SH-SY5Y (cell line): ENCODE data around the gene DMWD.

Experiments
- GATA2 ChIP-seq: IDR thresholded peaks from 2 replicates; pipeline ENCODE4 v1.6.1; 2011; ENCODE audit warnings: mild to moderate bottlenecking, low read depth, low read length
- GATA3 ChIP-seq: IDR thresholded peaks from 2 replicates; pipeline ENCODE4 v1.6.1; 2011; ENCODE audit warnings: low read depth, mild to moderate bottlenecking, low read length, moderate library complexity

DMWD gene

GRCh38 chr19:45764475-45764874 is 28.2 kb downstream of the DMWD start:
- no peak for TF ChIP-seq GATA3
- TF ChIP-seq GATA2, result no peak

- TF ChIP-seq GATA3, result no peak
- no peak for TF ChIP-seq GATA2
Measured at GRCh38 chr19:45763691-45764294, 28.9 kb downstream of the DMWD start.

GRCh38 chr19:45762870-45763631 is 29.6 kb downstream of the DMWD start:
- TF ChIP-seq GATA2, result no peak
- TF ChIP-seq GATA3, result no peak

- TF ChIP-seq GATA2 (no peak), GATA3 (no peak)
Measured at GRCh38 chr19:45761714-45762113, 30.9 kb downstream of the DMWD start.

DNA sequence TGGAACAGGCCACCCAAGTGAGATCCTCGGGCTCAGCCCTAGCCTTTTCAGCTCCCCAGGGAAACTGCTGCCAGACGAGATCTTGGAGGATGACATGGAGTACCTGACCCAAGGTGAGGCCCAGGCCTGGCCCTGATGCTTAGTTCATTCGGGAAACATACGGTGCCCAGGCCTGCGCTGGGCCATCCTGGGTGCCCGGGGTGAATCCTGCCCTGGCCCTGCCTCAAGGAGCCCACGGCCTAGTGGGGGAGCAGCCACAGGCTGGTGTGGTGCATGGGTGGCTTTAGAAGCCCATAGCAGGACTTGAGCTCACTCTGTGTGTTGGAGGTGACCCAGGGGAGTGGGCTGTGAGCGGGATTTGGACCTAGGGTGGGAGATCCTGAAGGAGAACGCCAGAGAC is 33.7 kb downstream of the DMWD start:
- TF ChIP-seq GATA3 (no peak), GATA2 (no peak)

- TF ChIP-seq GATA2 (no peak), GATA3 (no peak)
Measured at GRCh38 chr19:45757695-45758094, 35.0 kb downstream of the DMWD start.

DNA sequence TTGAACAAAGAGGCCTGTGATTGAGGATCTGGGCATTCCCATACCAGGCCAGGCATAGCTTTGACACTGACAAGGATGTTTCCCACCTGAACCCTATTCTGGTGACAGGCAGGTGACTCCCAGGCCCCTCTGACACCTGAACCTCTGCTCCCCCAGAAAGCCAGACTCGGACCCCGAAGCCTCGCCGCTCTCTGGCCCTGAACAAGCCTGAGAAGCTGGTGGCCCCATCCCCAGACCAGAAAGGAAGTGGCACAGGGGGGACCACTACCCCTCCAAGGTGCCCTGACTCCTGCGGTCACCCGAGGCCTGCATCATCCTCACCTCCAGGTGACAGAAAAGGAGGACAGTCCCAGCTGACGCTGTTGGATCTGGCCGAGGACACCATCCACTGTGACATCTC is 38.3 kb downstream of the DMWD start:
- TF ChIP-seq GATA2 (no peak), GATA3 (no peak)

- no peak for TF ChIP-seq GATA3
- TF ChIP-seq GATA2, result no peak
Measured at GRCh38 chr19:45753548-45753947, 39.1 kb downstream of the DMWD start.

GRCh38 chr19:45752639-45753038 is 40.0 kb downstream of the DMWD start:
- no peak for TF ChIP-seq GATA2
- TF ChIP-seq GATA3, result no peak

DNA sequence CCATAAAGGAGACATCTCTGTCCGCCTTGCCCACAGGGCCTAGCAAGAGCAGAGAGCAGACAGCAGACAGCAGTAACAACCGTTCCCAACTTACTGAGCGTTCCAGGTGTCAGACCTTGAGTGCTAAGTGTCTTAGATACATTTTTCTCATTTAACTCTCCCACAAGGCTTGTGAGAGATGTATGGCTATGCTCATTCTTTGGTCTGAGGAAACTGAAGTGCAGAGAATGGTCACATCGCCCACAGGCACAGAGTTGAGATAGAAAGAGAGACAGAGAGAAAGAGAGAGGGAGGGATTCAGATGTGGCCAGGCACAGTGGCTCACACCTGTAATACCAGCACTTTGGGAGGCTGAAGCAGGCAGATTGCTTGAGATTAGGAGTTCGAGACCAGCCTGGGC is 45.1 kb downstream of the DMWD start:
- TF ChIP-seq GATA2 (no peak), GATA3 (no peak)

DNA sequence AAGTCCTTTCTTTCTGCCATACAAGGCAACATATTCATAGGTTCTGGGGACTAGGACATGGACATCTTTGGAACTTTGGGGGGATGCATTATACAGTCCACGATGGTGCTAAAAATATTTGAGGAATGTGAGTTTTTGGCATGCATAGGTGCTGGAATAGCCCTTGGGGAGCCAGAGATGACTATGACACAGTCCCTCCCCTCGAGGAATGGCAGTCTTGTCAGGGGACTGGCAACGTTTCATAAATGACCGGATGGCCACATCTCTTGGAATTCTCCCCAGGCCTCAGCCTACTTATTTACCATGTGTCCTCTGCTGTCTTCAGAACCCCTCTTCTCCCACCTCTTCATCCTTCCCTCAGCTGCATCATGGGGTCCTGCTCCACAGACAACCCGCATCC is 45.8 kb downstream of the DMWD start:
- no peak for TF ChIP-seq GATA2
- TF ChIP-seq GATA3, result no peak

DNA sequence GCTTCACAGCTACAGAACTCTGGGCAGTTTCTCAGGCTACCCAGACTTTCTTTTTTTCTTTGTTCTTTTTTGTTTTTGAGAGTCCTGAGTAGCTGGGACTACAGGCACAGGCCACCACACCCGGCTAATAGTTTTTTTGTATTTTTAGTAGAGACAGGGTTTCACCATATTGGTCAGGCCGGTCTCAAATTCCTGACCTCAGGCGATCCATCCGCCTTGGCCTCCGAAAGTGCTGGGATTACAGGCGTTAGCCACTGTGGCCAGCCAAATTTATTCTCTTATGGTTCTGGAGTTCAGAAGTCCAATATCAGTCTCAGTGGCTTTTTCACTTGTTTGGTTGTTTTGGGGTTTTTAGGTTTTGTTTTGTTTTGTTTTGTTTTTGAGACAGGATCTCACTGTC is 47.0 kb downstream of the DMWD start:
- TF ChIP-seq GATA2 (no peak), GATA3 (no peak)

DNA sequence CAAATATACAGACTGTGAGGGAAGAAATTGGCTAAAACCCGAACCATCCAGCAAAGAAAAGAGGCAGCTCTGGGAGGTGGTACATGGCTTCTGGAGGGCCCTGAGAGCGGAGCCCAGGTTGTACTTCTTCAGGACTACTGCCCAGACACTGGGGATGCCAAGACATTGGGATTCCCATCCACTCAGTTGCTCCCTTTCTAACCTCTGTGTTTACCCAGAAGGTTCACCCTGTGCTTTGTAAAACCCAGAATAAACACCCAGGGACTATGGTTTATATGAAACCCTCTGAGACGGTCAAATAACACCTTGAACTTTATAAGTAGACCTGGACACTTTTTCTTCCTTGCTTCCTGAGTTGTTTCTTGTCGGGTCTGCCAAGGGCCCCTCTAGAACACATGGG is 49.7 kb downstream of the DMWD start:
- TF ChIP-seq GATA3 (no peak), GATA2 (no peak)

DNA sequence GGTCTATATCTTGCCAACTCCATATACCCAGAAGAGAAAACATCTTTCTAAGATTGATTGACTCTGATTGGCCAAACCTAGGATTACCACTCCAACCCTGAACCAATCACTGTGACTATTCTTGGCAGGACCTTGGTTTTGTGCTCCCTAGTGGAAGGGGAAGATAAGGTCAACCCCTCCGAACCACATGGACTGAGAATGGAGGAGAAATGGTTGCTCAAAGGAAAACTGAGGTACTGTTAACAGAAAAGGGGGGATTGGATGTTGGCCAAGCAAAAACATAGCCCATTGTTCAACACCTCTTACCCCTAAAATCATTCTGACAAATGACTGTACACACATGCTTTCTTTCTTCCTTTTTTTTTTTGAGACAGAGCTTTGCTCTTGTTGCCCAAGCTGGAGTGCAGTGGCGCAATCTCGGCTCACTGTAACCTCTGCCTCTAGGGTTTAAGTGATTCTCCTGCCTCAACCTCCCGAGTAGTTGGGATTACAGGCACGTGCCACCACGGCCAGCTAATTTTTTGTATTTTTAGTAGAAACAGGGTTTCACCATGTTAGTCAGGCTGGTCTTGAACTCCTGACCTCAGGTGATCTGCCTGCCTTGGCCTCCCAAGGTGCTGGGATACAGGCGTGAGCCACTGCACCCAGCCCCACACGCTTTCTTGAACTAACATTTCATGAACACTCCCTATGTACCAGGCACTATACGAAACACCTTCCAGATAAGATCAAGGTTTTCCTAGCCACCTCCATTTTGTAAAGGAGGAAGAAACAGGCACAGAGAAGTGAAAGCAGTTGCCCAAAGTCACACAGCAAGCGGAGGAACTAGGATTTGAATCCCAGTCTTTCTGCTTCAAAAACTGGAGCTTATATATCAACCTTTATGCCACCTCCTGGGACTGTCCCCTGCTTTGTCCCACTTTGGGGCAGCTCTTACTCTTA is 52.9 kb downstream of the DMWD start:
- TF ChIP-seq GATA2, result no peak

DNA sequence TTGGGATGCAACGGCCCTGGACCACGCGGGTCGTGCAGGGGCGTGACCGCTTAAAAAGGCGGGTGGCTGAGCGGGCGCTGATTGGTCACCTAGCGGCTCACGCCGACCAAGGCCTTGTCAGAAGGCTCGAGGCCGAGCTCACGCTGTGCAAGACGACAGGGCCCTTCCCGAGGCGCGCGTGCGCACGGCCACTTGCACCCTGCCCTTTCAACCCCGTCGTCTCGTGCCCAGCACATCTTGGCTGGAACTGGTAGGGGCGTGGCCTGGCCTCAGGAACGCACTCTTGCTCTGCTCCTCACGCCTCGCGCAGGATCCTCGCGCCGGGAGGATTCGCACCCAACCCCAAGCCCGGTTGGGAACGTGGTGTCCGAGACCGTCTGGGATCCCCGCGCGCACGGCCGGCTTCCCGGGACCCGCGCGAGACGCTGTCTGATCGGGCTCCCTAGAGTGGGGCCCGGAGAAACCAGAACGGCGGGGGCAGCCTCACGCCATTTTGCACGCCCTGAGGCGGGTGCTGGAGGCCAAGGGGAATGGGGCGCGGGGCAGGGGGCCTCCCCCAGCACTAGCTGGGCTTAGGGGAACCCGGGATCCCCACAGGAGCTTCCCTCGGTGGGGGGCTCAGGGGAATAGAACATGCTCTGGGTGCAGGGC is 59.4 kb downstream of the DMWD start, which contains the start of gene MEIOSIN:
TSS of gene MEIOSIN (plus strand) at position 280 of the 651 bp plus-strand sequence. CDS start 1,938 bp downstream, outside the sequence.
- TF ChIP-seq GATA2 (no peak), GATA3 (no peak)
